IPS DF 4.7 (cell line): ENCODE measurements around the gene UBE4B.

Experiments used
- DNase-seq: peaks from one replicate; pipeline ENCODE4 v3.0.0-alpha.2; 2013; ENCODE audit warnings: low spot score; ENCODE audit errors: extremely low read depth

Gene UBE4B

DNA sequence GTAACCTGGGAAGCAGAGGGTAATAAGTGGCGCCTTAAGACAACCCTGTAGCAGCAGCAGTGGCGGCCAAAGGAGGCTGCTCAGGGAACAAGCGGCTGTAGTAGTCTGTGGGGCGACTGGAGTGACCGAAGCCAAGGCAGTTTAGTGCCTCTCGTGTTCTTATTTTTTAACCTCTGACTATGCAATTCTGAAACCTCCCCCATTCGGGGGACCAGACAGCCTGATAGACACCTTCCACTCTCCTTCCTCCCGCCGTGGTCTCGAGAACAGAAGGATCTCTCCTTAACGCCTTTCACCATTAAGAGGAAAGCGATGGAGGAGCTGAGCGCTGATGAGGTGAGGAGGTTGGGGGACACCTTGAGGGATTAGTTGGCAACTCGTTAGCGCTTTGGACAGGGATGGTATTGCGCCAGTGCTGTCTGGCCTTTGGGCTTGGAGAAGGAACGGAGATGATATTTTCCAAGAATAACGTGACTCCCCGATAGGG is 644 bp downstream of the UBE4B start:
- DNase-seq, result no peak

DNA sequence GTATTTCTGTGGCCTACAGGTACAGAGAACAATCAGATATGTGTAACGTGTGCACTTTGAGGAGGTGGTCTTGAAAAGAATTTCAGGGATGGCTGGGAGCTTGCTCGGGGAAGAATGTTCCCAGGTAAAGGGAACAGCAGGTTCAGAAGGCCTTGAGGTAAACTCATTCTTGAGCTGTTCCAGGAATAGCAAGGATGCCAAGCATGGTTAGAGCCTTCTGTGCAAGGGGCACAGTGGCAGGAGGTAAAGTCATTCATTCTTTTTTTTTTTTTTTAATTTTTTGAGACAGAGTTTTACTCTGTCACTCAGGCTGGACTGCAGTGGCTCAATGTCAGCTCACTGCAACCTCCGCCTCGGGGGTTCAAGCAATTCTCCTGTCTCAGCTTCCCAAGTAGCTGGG is 10.0 kb downstream of the UBE4B start:
- DNase-seq, result no peak

DNA sequence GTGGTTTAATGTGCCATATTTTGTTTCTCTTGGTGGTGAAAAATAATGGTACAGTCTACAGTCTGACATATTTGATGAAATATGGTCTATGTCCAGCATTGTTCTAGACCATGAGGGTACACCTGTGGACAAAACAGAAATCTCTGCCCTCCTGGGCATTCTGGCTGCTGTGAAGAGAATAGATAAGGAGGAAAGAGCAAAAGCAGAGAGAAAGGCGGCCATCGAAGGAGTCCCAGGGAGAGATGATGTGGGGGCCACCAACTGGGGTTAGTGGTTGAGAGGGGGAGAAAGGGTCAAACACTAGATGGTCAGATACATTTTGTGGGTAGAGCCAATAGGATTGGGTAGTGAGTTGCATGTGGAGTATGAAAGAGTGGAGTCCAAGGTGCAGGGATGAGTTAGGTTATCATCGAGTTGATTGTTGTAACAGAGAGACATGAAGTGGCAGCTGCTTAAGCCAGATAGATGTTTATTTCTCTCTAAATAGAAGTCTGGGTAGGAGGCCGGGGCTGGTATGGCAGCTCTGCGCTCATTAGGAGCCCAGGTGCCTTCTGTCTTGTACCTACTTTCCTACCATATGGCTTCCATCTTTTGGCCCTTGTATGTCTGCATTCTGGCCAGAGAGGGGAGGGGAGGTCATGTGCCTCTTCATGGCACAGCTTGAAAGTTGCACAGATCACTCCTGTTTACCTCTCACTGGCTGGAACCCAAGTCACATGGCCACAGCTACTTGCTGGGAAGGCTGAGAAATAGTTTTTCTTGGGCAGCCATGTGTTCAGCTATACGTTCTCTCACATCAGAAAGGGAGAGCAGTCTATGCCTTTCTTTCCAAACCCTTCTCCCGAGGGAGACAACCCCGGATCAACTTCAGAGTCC is 13.0 kb downstream of the UBE4B start:
- no peak for DNase-seq

DNA sequence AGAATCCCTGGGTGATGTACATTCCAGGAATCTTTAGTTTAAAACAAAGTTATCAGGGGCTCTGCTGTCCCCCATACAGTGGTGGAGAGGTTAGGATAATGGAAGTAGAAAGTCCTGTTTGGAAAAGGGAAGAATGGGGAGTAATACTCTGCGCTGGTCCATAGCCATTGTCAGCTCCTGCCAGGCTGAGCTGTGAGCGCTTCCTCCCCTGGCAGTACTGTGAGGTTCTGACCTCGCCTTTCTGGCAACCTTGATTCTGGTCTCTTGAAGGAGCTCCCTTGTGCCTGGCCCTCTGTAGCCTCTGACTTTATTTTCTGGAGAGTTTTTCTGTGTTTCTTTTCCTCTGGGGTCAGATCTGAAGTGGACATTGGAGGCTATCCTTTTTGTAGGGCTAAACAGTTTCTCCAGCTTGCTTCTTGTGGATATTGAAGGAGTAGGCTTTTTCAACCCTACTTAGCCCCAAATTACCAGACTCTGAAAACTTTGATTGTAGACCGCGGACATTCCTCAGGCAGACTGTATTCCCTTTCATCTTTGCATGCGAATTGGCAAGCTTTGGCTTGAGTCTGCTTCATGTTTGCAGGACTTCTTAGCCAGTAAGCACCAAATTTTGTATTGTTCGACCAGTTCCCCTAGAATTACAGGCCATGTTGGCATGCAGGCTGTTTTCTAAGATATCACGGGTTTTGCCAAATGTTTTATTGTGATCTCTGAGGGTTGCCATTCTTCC is 13.8 kb downstream of the UBE4B start:
- DNase-seq, result no peak

DNA sequence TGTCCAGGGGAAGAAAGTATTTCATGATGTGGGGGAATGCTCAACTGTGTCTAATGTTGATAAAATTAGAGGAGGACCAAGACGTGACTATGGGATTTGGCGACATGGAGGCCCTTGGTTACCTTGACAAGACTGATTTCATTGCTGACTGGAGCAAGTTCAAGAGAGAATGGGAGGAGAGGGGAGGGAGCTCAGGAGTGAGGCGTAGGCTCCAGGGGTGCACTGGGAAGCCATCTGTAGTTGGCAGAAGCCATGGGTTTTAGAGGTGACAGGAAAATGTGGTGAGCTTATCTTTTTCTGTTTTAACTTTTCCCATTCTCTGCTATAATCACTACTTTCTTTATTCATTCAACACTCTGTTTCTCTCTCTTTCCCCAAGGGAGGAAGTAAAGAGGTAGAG is 15.8 kb downstream of the UBE4B start:
- no peak for DNase-seq

DNA sequence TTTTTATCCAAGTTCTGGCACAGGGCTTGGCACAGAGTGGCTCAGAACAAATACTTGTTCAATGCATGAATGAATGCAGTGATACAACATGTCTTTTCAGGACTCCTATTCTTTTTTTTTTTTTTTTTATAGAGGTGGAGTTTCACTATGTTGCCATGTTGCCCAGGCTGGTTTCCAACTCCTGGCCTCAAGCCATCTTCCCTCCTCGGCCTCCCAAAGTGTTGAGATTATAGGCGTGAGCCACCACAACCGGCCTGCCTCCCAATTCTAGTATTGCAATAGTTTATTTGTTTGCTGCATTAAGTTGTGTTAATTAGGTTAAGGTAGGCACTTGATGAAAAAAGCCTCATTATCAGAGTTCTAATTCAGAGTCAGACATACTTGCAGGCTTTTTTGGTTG is 17.9 kb downstream of the UBE4B start:
- no peak for DNase-seq

DNA sequence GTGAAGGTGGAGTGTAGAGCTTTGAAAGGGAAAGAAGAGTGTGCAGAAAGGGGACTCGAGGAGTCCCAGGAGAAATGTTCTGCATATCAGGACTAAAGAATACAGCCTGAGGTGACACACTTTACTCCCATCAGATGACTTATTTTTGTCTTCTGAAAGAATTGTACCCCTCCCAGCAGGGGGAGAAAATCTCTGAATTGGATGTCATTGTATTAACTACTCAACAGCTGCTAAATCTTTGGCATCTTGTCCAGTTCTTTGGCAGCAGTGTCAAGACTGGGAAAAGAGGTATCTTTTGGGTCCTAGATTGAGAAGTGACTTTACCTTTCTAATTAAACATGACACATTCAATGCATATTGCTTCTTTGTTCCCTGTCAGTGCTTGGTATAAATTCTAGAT is 18.9 kb downstream of the UBE4B start:
- no peak for DNase-seq

DNA sequence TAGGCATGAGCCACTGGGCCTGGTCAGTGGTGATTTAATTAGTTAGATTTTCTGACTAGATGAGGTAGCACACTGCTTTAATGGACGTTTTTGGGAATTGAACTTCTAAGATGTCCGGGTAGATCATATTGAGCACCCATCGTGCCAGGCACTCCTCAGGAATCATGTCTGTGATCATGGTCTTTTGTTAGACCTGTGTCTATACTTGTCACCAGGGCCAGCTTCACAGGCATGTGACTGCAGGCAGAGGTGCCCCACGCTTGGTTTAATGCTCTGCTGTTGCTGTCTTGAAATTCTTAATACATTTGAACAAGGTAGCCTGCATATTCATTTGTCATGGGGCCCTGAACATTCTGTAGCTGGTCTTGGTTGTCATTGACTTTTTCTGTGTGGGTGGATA is 19.6 kb downstream of the UBE4B start:
- no peak for DNase-seq

DNA sequence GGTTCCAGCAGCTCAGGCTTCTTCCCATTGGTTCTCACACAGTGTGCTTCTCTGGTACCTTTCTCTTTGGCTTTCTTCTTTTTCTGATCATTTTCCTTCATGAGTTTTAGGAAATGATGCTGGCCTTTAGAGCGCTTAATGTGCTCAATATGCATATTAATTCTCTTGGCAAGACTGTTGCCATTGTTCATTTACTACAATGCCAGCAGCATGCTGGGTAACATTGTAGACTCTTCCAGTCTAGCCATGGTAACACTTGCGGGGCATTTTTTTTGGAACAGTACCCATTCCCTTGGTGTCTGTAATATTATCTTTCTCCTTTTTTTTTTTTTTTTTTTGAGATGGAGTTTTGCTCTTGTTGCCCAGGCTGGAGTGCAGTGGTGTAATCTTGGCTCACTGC is 21.7 kb downstream of the UBE4B start:
- no peak for DNase-seq

DNA sequence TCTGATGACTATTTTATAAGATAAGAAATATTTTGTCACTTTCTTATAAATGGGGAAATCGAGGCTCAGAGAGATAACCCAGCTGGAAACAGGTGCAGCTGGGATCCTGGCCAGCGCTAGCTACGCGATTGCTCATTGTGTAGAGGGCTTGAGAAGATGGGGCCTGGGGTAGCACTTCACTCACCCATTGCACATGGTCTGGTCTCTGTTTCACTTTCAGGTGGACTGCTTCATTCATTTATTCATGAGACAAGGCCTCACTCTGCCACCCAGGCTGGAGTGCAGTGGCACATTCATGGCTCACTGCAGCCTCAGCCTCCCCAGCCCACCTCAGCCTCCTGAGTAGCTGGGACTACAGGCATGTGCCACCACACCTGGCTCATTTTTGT is 23.8 kb downstream of the UBE4B start:
- no peak for DNase-seq

DNA sequence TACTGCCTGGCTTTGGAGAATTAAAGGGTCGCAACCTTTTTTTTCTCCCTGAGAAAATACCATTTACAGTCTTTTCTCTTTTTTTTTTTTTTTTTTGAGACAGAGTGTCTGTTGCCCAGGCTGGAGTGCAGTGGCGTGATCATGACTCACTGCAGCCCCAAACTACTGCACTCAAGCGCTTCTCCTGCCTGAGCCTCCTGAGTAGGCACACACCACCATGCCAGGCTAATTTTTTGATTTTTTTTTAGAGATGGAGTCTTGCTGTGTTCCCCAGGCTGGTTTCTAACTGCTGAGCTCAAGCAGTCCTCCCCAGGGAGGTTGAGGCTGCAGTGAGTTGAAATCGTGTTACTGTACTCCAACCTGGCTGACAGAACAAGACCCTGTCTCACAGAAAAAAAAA is 24.6 kb downstream of the UBE4B start:
- no peak for DNase-seq

DNA sequence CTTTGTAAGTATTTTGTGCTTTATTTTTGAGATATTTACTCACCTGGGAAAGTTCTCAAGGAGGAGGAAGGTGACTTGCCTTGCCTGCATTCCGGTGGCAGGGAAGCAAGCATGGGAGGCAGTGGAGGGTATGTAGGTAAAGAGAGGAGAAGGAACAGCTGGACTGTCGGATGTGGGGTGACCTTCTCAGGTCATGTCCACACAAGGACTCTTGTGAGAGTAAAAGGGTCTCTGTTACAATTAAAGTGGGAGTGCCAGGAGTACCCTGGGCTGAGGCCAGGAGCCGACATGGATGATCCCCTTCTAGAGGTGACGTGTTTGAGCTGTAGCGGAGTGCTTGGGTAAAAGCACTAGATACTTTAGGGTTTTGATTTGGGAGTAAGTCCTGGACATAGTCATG is 25.0 kb downstream of the UBE4B start:
- DNase-seq, result no peak

DNA sequence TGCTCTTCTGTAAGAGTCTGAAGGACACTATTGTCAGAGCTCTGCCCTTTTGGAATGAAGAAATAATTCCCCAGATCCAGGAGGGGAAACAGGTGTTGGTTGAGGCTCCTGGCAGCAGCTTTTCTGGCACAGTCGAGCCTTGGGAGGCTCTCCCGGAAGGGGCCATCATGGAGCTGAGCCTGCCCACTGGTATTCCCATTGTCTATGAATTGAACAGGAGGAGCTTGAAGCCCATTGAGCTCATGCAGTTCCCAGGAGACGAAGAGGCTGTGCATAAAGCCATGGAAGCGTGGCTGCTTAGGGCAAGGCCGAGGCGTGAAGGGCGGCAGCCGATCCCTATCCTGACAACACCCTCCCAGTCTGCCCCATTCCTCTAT is 26.6 kb downstream of the UBE4B start:
- no peak for DNase-seq

DNA sequence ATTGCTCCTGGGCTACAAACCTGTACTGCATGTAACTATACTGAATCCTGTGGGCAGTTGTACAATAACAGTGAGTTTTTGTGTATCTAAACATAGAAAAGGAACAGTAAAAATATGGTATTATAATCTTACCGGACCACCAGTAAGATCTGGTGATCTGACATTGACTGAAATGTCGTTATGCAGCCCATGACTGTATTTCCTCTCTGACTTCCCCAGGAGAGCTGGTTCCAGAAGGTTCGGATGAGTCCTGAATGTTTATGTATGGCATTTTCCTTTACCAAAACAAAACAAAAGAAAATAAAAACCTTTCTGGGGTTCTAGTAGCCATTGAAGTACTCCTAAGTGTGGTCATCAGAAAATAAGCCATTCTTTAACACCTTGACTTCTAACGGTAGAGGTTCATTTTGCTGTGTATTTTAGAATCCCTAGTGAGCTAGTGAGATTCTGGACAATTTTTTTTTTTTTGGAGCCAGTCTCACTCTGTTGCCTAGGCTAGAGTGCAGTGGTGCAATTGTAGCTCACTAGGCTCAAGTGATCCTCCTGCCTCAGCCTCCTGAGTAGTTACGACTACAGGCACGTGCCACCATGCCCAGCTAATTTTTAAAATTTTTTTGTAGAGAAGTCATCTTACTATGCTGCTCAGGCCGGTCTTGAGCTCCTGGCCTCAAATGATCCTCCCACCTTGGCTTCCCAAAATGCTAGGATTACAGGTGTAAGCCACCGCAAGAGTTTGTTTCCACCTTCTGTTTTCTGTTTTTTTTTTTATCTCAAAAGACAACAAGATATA is 27.7 kb downstream of the UBE4B start:
- no peak for DNase-seq

DNA sequence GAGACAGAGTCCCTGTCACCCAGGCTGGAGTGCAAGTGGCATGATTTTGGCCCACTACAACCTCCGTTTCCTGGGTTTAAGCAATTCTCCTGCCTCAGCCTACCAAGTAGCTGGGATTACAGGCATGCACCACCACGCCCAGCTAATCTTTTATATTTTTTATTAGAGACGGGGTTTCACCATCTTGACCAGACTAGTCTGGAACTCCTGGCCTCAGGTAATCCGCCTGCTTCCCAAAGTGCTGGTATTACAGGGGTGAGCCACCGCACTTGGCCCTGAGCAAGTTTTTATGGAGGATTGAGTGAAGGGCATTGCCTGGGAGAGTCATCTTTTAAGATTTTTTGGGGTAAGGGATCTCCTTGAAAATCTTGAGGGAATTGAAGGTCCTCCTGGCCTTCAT is 28.5 kb downstream of the UBE4B start:
- no peak for DNase-seq

DNA sequence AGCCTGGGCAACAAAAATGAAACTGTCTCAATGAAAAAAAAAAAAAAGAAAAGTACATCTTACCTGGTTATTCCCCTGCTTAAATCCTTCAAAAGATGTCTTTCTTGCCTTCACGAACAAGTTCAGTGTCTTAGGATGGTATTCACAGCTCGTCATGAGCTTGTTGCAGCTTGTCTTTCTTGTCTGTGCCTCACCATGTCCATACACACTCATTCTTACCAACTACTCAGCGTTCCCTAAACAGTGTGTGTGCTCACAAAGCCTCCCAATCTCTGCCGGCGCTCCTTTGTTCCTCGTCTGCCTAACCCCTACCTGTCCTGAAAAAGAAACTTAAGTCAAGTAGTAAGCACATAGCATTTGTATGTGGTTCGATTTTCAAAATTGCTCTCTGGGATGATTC is 31.1 kb downstream of the UBE4B start:
- no peak for DNase-seq

DNA sequence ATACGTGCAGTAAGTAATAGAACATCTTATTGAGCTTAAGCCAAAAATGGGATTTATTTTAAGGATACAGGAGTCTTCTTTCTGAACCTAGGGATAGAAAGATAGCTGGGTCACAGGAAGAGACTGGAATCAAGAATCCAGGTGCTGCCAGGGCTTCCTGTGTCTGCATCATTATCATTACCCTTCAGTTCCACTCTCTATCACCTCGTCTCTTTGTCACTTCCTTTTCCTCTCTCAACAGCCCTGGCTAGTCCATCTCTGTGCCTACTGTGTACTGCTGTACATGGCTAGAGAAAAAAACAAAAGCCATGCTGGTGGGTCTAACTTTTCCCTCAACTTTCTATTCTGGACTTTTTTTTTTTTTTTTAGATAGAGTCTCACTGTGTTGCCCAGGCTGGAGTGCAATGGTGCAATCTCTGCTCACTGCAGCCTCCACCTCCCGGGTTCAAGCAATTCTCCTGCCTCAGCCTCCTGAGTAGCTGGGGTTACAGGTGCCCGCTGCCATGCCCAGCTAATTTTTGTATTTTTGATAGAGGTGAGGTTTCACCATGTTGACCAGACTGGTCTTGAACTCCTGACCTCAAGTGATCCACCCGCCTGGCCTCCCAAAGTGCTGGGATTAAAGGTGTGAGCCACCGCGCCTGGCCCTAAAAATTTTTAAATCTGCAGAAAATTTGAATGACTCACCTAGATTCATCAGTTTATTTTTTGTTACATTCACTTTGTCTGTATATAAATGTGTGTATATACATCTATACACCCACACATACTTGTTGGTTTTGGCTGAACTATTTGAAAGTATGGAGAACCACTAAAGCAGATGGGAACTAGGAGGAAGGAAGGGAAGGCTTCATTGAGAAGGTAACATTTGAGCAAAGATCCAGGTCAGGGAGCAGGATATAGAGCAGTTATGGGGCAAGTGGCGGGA is 31.9 kb downstream of the UBE4B start:
- DNase-seq, result no peak

DNA sequence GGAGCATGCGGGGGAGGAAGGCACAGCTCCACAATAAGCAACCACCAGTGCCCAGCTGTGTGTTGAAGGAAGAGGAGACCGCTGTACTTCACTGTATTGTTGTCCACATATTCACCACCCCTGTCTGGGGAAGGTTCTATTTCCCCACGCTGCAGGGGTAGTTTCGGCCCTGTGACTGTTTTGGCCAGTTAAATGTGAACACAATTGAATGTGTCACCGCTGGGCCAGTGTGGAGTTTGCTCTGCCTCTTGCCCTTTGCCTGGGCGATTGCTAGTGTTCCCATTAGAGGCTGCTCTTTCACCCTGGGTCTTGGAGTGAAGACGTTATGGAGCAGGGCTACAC is 32.6 kb downstream of the UBE4B start:
- DNase-seq, result no peak

DNA sequence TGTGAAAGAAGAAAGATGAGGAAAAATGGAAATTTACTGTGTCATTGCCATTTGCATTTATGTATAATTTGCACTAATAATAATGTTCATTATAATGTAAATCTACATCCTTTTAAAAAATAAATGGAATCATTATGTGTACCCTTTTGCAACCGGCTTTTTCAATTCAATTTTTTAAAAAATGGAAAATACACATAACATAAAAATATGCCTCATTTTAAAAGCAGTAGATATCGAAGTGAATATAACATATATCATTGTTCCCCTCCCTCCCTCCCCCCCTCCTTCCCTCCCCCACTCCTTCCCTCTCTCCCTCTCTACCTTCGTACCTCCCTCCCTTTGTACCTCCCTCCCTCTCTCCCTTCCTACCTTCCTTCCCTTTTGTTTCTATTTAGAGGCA is 33.0 kb downstream of the UBE4B start:
- no peak for DNase-seq

DNA sequence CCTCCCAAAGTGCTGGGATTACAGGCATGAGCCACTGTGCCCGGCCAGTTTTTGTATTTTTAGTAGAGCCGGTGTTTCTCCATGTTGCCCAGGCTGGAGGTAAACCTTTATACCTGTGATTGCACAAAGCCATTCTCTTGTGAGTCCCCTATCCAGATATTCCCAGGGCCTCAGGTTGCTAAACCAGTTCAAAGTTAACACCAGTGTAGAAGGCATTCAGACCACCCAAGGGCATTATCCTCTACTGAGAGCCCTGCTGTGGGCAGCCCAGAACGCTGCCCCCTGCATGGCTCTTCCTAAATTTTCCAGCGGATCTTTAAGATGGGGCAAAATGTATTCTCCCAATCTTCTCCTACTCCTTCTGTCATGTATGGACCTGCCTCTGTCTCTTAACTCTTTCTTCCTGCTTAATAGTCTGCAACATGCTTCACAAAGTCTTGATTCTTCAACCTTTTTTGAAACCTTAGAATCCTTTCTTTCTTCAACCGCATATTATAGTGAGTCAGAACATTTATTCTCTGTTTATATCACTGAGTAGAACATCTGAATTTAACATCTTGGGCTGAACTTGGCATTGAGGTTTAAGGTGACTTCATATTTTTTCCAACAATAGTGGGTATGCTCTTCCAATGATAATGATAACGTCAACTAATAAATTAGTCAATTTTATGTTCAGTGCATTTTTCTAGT is 36.0 kb downstream of the UBE4B start:
- no peak for DNase-seq

DNA sequence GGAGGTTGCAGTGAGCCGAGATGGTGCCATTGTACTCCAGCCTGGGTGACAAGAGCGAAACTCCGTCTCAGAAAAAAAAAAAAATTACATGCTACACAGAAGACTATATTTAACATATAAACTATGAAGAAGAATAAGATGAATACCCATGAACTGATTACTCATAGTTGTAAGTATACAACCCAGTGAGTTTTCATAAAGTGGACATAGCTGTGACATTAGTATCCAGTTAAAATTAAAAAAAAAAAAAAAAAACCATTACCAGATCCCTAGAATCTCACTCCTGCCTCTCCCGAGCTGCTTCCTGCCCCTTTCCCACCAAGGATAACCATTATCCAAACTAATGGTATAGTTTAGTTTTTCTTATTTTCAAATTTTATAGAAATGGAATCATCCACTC is 37.4 kb downstream of the UBE4B start:
- no peak for DNase-seq
